IMR-90 (cell line): ENCODE data around the gene GPER1. TPM values are rescaled to one million over a fixed set of nuclear protein-coding genes. Genes with fewer than 3 reads are reported as not detected.

Experiments
- ATAC-seq: fragments of 200-7000 bp; cut with Tn5 transposase; 2 replicates; pipeline ENCODE4 v1.9.1; 2020; ENCODE audit warnings: low read depth, mild to moderate bottlenecking, moderate library complexity
- BruUV-seq: library from RNA; stranded (reverse); fragments of 400-500 nt; replicated peaks from 2 replicates; lab custom pipeline; 2021; lab: Mats Ljungman, UMichigan
- CTCF ChIA-PET: fragments of 300-600 bp; formaldehyde crosslinking; extraction: SDS; loops from one replicate; lab custom pipeline; 2021; ENCODE audit warnings: antibody characterized with exemption; lab: Yijun Ruan, JAX
- POLR2A ChIA-PET: fragments of 300-600 bp; sonication (Branson Sonifier 250); formaldehyde crosslinking; loops from one replicate; lab custom pipeline; 2022; ENCODE audit warnings: antibody characterized with exemption; ENCODE audit not compliant: unreplicated experiment; lab: Charles Lee
- DNase-seq: peaks from one replicate; pipeline ENCODE4 v3.0.0; 2013
- H2AFZ ChIP-seq: replicated peaks from 2 replicates; pipeline ENCODE3; 2013; ENCODE audit warnings: low read length, mild to moderate bottlenecking; ENCODE audit not compliant: poor library complexity
- H2AK5ac ChIP-seq: 2 replicates; pipeline ENCODE4 v1.6.1; 2013; ENCODE audit warnings: low read depth, low read length, inconsistent platforms
- H2AK9ac ChIP-seq: replicated peaks from 2 replicates; pipeline ENCODE3; 2013; ENCODE audit warnings: mild to moderate bottlenecking, low read depth, low read length, moderate library complexity; ENCODE audit not compliant: poor library complexity
- H2BK120ac ChIP-seq: 2 replicates; pipeline ENCODE4 v1.6.1; 2013; ENCODE audit warnings: low read depth, low read length, inconsistent platforms
- H2BK15ac ChIP-seq: 3 replicates; pipeline ENCODE4 v1.6.1; 2013; ENCODE audit warnings: low read depth, low read length, inconsistent platforms
- H2BK20ac ChIP-seq: 2 replicates; pipeline ENCODE4 v1.6.1; 2013; ENCODE audit warnings: low read depth, mild to moderate bottlenecking, inconsistent platforms, low read length, moderate library complexity
- H2BK5ac ChIP-seq: 2 replicates; pipeline ENCODE4 v1.6.1; 2013; ENCODE audit warnings: mild to moderate bottlenecking, low read depth, low read length, inconsistent platforms; ENCODE audit not compliant: poor library complexity, severe bottlenecking
- H3K14ac ChIP-seq: replicated peaks from 2 replicates; pipeline ENCODE4 v1.6.1; 2013; ENCODE audit warnings: low read depth, low read length, inconsistent platforms
- H3K18ac ChIP-seq: 2 replicates; pipeline ENCODE4 v1.6.1; 2013; ENCODE audit warnings: low read depth, low read length, control low read depth
- H3K23ac ChIP-seq: 2 replicates; pipeline ENCODE4 v1.6.1; 2013; ENCODE audit warnings: low read depth, low read length, inconsistent platforms
- H3K27ac ChIP-seq: 2 replicates; pipeline ENCODE4 v1.5.1; 2013; ENCODE audit warnings: mild to moderate bottlenecking, control low read depth, low read length; ENCODE audit not compliant: insufficient read depth
- H3K27me3 ChIP-seq: 2 replicates; pipeline ENCODE4 v1.6.1; 2013; ENCODE audit warnings: low read length; ENCODE audit not compliant: control insufficient read depth, insufficient read depth
- H3K36me3 ChIP-seq: 2 replicates; pipeline ENCODE4 v1.6.1; 2013; ENCODE audit warnings: low read length, mixed read lengths; ENCODE audit not compliant: control insufficient read depth, insufficient read depth
- H3K4ac ChIP-seq: 2 replicates; pipeline ENCODE4 v1.6.1; 2013; ENCODE audit warnings: low read depth, low read length, inconsistent platforms
- H3K4me1 ChIP-seq: 2 replicates; pipeline ENCODE4 v1.6.1; 2013; ENCODE audit warnings: low read length, mixed read lengths; ENCODE audit not compliant: control insufficient read depth, insufficient read depth
- H3K4me2 ChIP-seq: 2 replicates; pipeline ENCODE4 v1.6.1; 2013; ENCODE audit warnings: low read depth, mild to moderate bottlenecking, control low read depth, low read length, moderate library complexity
- H3K4me3 ChIP-seq: 2 replicates; pipeline ENCODE4 v1.5.1; 2013; ENCODE audit warnings: low read depth, mild to moderate bottlenecking, control low read depth, low read length, moderate library complexity; ENCODE audit not compliant: insufficient read depth
- H3K56ac ChIP-seq: 2 replicates; pipeline ENCODE4 v1.6.1; 2013; ENCODE audit warnings: low read length, inconsistent platforms; ENCODE audit not compliant: insufficient read depth; ENCODE audit errors: extremely low read depth
- H3K79me1 ChIP-seq, 2 experiments: 2 replicates each; pipeline ENCODE4 v1.6.1; 2013; ENCODE audit warnings: low read length in 2 of 2, inconsistent platforms in 1 of 2, low read depth in 1 of 2
- H3K9ac ChIP-seq: 2 replicates; pipeline ENCODE4 v1.6.1; 2013; ENCODE audit warnings: low read depth, low read length, control low read depth
- H3K9me1 ChIP-seq: 2 replicates; pipeline ENCODE4 v1.6.1; 2013; ENCODE audit warnings: low read length, inconsistent platforms; ENCODE audit not compliant: insufficient read depth
- H3K9me3 ChIP-seq: 2 replicates; pipeline ENCODE4 v1.6.1; 2013; ENCODE audit warnings: low read length; ENCODE audit not compliant: control insufficient read depth, insufficient read depth
- H4K20me1 ChIP-seq: 2 replicates; pipeline ENCODE4 v1.6.1; 2013; ENCODE audit warnings: low read length, inconsistent platforms; ENCODE audit not compliant: insufficient read depth
- H4K5ac ChIP-seq: 2 replicates; pipeline ENCODE4 v1.6.1; 2013; ENCODE audit warnings: mild to moderate bottlenecking, low read depth, low read length, control low read depth
- H4K8ac ChIP-seq, 2 experiments: 2 replicates each; pipeline ENCODE4 v1.6.1; 2013; ENCODE audit warnings: low read depth in 2 of 2, low read length in 2 of 2, control low read depth in 1 of 2, inconsistent platforms in 1 of 2
- H4K91ac ChIP-seq: 2 replicates; pipeline ENCODE4 v1.6.1; 2013; ENCODE audit warnings: low read depth, low read length, inconsistent platforms; ENCODE audit not compliant: insufficient read depth
- MXI1 ChIP-seq: IDR thresholded peaks from 2 replicates; pipeline ENCODE4 v1.6.1; 2012; ENCODE audit warnings: low read depth, mild to moderate bottlenecking, low read length, moderate library complexity, borderline replicate concordance
- POLR2A ChIP-seq: IDR thresholded peaks from 2 replicates; pipeline ENCODE4 v1.6.1; 2012; ENCODE audit warnings: mild to moderate bottlenecking, low read depth, low read length
- WGBS, 2 experiments: methylation state at CpG; one replicate each; pipeline versions ENCODE4 v1.1.5 to v1.1.7; 2013; ENCODE audit warnings: missing lambda C conversion rate in 2 of 2; ENCODE audit not compliant: insufficient read length in 1 of 2; ENCODE audit errors: extremely low coverage in 2 of 2; 5-methylcytosine and 5-hydroxymethylcytosine counted together
- dilution Hi-C: fragments of 300-500 bp; cut with HindIII; formaldehyde crosslinking; loops from one replicate; pipeline ENCODE4 v1.14.3; 2018; ENCODE audit warnings: low sequenced_read_pairs; ENCODE audit not compliant: unreplicated experiment
- in situ Hi-C: fragments of 300-500 bp; cut with MboI; formaldehyde crosslinking; loops from 3 replicates; pipeline ENCODE4 v1.14.3; 2019; ENCODE audit warnings: low sequenced_read_pairs, inconsistent platforms, mixed read lengths
- intact Hi-C: fragments of 100-400 bp; cut with micrococcal nuclease; formaldehyde crosslinking; loops from 2 replicates; pipeline ENCODE4 v1.10.0; 2022
- polyA plus RNA-seq, 3 experiments: library from polyadenylated mRNA; depleted of rRNA; stranded (reverse); fragments of >200 nt; gene quantifications; 2 replicates each; pipeline ENCODE4 v1.2.3, GENCODE V29; 2012; ENCODE audit warnings: low replicate concordance in 1 of 3
- total RNA-seq: library from RNA; depleted of rRNA; stranded (reverse); fragments of >200 nt; gene quantifications from 2 replicates; pipeline ENCODE4 v1.2.3, GENCODE V29; 2012
- TF ChIP-seq, protein P1 (sequence below): fragments of 150-350 bp; IDR thresholded peaks from 2 replicates; pipeline ENCODE4 v1.6.1; 2017; ENCODE audit warnings: mild to moderate bottlenecking, antibody characterized with exemption, low read length, low read depth

GPER1 gene
- total and polyA plus RNA-seq, 2 of the 4 experiments (the other 2 are of a cell fraction), result 2.0 to 5.8 TPM

DNA sequence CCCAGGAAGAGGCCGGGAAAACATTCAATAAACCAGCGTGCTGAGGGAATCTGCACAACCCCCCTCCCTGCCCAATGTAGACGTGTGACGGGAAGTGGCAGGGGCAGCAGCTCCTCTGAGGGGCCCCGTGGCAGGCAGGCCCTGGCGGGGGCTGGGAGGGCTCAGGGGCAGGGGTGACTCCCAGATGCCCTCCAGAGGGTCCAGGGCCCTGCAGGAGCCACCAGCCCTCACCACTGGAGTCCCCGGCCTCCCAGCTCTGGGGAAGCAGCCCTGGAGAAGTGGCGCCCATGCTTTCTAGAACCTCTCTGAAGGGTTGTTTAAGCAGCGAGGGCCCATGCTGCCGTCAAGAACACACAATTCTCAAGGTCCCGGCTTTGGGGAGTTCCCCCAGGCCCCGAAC, 8.4 kb upstream of the GPER1 start:
- Histone ChIP-seq H4K8ac (no peak overlapping the region), H3K9me3 (no peaks in the 10 kb centered on the region), H2AFZ (no peak overlapping the region), H3K4me3 (no peak overlapping the region), H4K20me1 (peaks cover 69% of the 10 kb centered on the region), H3K18ac (no peak overlapping the region), H3K79me1 (peaks cover 0 to 5% of the 10 kb centered on the region in 2 experiments; a peak in 1 of 4 replicates), H4K5ac (no peak overlapping the region), H3K27me3 (no peaks in the 10 kb centered on the region), H2BK120ac (no peak overlapping the region), H3K36me3 (no peaks in the 10 kb centered on the region), H3K4me1 (peaks cover 6% of the 10 kb centered on the region), H3K9ac (no peak overlapping the region), H2AK5ac (no peak overlapping the region), H3K23ac (no peak overlapping the region), H2BK20ac (no peak overlapping the region), H3K4me2 (no peak overlapping the region), H4K91ac (no peak overlapping the region), H3K14ac (no peak overlapping the region), H2AK9ac (no peak overlapping the region), H3K9me1 (no peaks in the 10 kb centered on the region), H3K4ac (no peak overlapping the region), H3K56ac (no peak overlapping the region), H2BK5ac (no peak overlapping the region), H3K27ac (no peak overlapping the region), H2BK15ac (no peak overlapping the region)
- ATAC-seq (no peak), DNase-seq (no peak)
- ChIA-PET CTCF (no interaction called here), POLR2A (no interaction called here)
- TF ChIP-seq POLR2A (no peak), MXI1 (no peak)
- TF ChIP-seq, protein P1, sequence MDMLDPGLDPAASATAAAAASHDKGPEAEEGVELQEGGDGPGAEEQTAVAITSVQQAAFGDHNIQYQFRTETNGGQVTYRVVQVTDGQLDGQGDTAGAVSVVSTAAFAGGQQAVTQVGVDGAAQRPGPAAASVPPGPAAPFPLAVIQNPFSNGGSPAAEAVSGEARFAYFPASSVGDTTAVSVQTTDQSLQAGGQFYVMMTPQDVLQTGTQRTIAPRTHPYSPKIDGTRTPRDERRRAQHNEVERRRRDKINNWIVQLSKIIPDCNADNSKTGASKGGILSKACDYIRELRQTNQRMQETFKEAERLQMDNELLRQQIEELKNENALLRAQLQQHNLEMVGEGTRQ, result no peak
- intact Hi-C loops, result no loop called here
- dilution Hi-C loops, result no loop called here
- no TSS peak for BruUV-seq
- in situ Hi-C loops, result no loop called here
- WGBS, 2 experiments, result 92% methylated on average over 9 of the region's 12 CpGs; no CpG with 5 or more reads in 1 of the 2 experiments
